Cortex of kidney (tissue), 1 donor: ENCODE results near the gene NLRP4.

Experiments
- DNase-seq: peaks from one replicate; lab custom pipeline; 2025; lab: John Stamatoyannopoulos, UW

NLRP4 gene

GRCh38 chr19:55836340-55836739 lies at the start of gene NLRP4:
Gene NLRP4 (plus strand): TSS chr19:55836540. CDS start chr19:55852081, 15,541 bp downstream.
- DNase-seq: no peak

- no peak for DNase-seq
Measured at GRCh38 chr19:55795021-55795420, 41.3 kb upstream of the NLRP4 start.

- no peak for DNase-seq
Measured at GRCh38 chr19:55801416-55801815, 34.9 kb upstream of the NLRP4 start.

- no peak for DNase-seq
Measured at GRCh38 chr19:55802281-55802680, 34.1 kb upstream of the NLRP4 start.

- no peak for DNase-seq
Measured at GRCh38 chr19:55809381-55810058, 26.8 kb upstream of the NLRP4 start.

GRCh38 chr19:55811340-55811739 lies 25.0 kb upstream of the NLRP4 start:
- DNase-seq: no peak

GRCh38 chr19:55812449-55812848 lies 23.9 kb upstream of the NLRP4 start:
- no peak for DNase-seq

GRCh38 chr19:55813906-55814305 lies 22.4 kb upstream of the NLRP4 start:
- no peak for DNase-seq

- no peak for DNase-seq
Measured at GRCh38 chr19:55820037-55820436, 16.3 kb upstream of the NLRP4 start.

GRCh38 chr19:55830656-55831055 lies 5.7 kb upstream of the NLRP4 start:
- no peak for DNase-seq

- DNase-seq: no peak
Measured at GRCh38 chr19:55831846-55832245, 4.5 kb upstream of the NLRP4 start, which contains the start of gene NLRP11. Gene NLRP11 (minus strand): TSS chr19:55831999. CDS start chr19:55818174, 13,825 bp downstream.

GRCh38 chr19:55832676-55833075 lies 3.7 kb upstream of the NLRP4 start:
- no peak for DNase-seq

- no peak for DNase-seq
Measured at GRCh38 chr19:55838251-55838650, 1.9 kb downstream of the NLRP4 start.

- no peak for DNase-seq
Measured at GRCh38 chr19:55838906-55839305, 2.6 kb downstream of the NLRP4 start.

GRCh38 chr19:55855160-55855559 lies 18.8 kb downstream of the NLRP4 start:
- DNase-seq: no peak

- DNase-seq: no peak
Measured at GRCh38 chr19:55857149-55857548, 20.8 kb downstream of the NLRP4 start.

GRCh38 chr19:55857974-55858373 lies 21.6 kb downstream of the NLRP4 start:
- DNase-seq: no peak

- DNase-seq: no peak
Measured at GRCh38 chr19:55858401-55858800, 22.1 kb downstream of the NLRP4 start.

- no peak for DNase-seq
Measured at GRCh38 chr19:55858969-55859368, 22.6 kb downstream of the NLRP4 start.

GRCh38 chr19:55866521-55866920 lies 30.2 kb downstream of the NLRP4 start:
- no peak for DNase-seq

- DNase-seq: no peak
Measured at GRCh38 chr19:55867101-55867500, 30.8 kb downstream of the NLRP4 start.

- no peak for DNase-seq
Measured at GRCh38 chr19:55870736-55871135, 34.4 kb downstream of the NLRP4 start.

GRCh38 chr19:55877211-55877610 lies 40.9 kb downstream of the NLRP4 start:
- no peak for DNase-seq

GRCh38 chr19:55882626-55883025 lies 46.3 kb downstream of the NLRP4 start:
- DNase-seq: no peak
